GM12865 (cell line): ENCODE results near the gene GDI2.
A peak's percentile ranks its signal among the peaks of the same experiment; 100 is the strongest.

Experiments
- DNase-seq: peaks from one replicate; pipeline ENCODE4 v3.0.0; 2010; ENCODE audit warnings: low read depth
- H3K4me3 ChIP-seq: 2 replicates; pipeline ENCODE4 v1.5.1; 2011; ENCODE audit warnings: mild to moderate bottlenecking, low read depth, low read length, control low read depth
- CTCF ChIP-seq: IDR thresholded peaks from 2 replicates; pipeline ENCODE4 v1.5.1; 2011; ENCODE audit warnings: low read length, control low read depth, low read depth, inconsistent platforms; ENCODE audit not compliant: insufficient read depth; ENCODE audit errors: missing control alignments

Gene GDI2

GRCh38 chr10:5746197-5746596 is 67.0 kb downstream of the GDI2 start:
- TF ChIP-seq CTCF: no peak
- DNase-seq: no peak
- no peak overlapping the region for H3K4me3 ChIP-seq

GRCh38 chr10:5744849-5745248 is 68.4 kb downstream of the GDI2 start:
- no peak overlapping the region for H3K4me3 ChIP-seq
- no peak for TF ChIP-seq CTCF
- no peak for DNase-seq

- TF ChIP-seq CTCF: no peak
- H3K4me3 ChIP-seq: no peak overlapping the region
- no peak for DNase-seq
Observed at GRCh38 chr10:5743736-5744135, 69.5 kb downstream of the GDI2 start.

- no peak for DNase-seq
- TF ChIP-seq CTCF: no peak
- H3K4me3 ChIP-seq: no peak overlapping the region
Observed at GRCh38 chr10:5742116-5742515, 71.1 kb downstream of the GDI2 start.

- no peak for DNase-seq
- no peak for TF ChIP-seq CTCF
Observed at GRCh38 chr10:5741276-5741675, 72.0 kb downstream of the GDI2 start.

GRCh38 chr10:5738427-5738826 is 74.8 kb downstream of the GDI2 start:
- H3K4me3 ChIP-seq: no peak overlapping the region
- DNase-seq: no peak
- TF ChIP-seq CTCF: no peak

More at GRCh38 chr10:5741276-5741675, 72.0 kb downstream of the GDI2 start:
- no peak overlapping the region for H3K4me3 ChIP-seq

- no peak overlapping the region for H3K4me3 ChIP-seq
- DNase-seq: peak; percentile 17
- no peak for TF ChIP-seq CTCF
Observed at GRCh38 chr10:5737352-5737751, 75.9 kb downstream of the GDI2 start.
